K562 (cell line): ENCODE results near the gene HPF1. TPM values are rescaled to one million over a fixed set of nuclear protein-coding genes. Genes with fewer than 3 reads are reported as not detected.

Experiments used
- ATAC-seq: fragments of 200-7000 bp; cut with Tn5 transposase; 3 replicates; pipeline ENCODE4 v1.9.1; 2020; ENCODE audit warnings: moderate library complexity
- BruUV-seq: library from RNA; stranded (reverse); fragments of 400-500 nt; replicated peaks from 2 replicates; lab custom pipeline; 2021; lab: Mats Ljungman, UMichigan
- CTCF ChIA-PET: fragments of 300-600 bp; formaldehyde crosslinking; extraction: SDS; loops from one replicate; lab custom pipeline; 2021; ENCODE audit warnings: low intra/inter-chr PET ratio; lab: Yijun Ruan, JAX
- POLR2A ChIA-PET: fragments of 300-600, 350-650 bp; sonication (Branson Sonifier 250); formaldehyde crosslinking; extraction: SDS; loops from one replicate; lab custom pipeline; 2021; ENCODE audit warnings: antibody characterized with exemption, inconsistent platforms; lab: Yijun Ruan, JAX
- DNase-seq, 4 experiments: peaks; one replicate each; pipeline versions ENCODE4 v3.0.0 to v3.0.0-alpha.2; 2011 to 2018; ENCODE audit warnings: low spot score in 3 of 4, mixed read lengths in 3 of 4; ENCODE audit errors: extremely low read depth in 1 of 4
- FAIRE-seq: peaks from 2 replicates; lab custom pipeline; 2011; peaks lifted over from hg19 to GRCh38; lab: Jason Lieb, UNC
- H2AFZ ChIP-seq: 2 replicates; pipeline ENCODE4 v1.6.0; 2011; ENCODE audit warnings: low read depth, low read length, control low read depth, inconsistent platforms
- H3K27ac ChIP-seq: fragments of 200-600 bp; 3 replicates; pipeline ENCODE4 v1.8.0; 2011; ENCODE audit warnings: low read depth, mild to moderate bottlenecking, control low read depth, inconsistent platforms, low read length, moderate library complexity, mixed read lengths; ENCODE audit errors: extremely low read depth
- H3K27me3 ChIP-seq, 2 experiments: fragments of 300-600 bp in 1 of 2; 2 replicates in 1 of 2; 3 replicates in 1 of 2; pipeline versions ENCODE4 v1.6.0 to v1.8.0; 2011; ENCODE audit warnings: inconsistent platforms in 2 of 2, low read length in 2 of 2, mild to moderate bottlenecking in 1 of 2, mixed read lengths in 1 of 2, moderate library complexity in 1 of 2; ENCODE audit not compliant: control insufficient read depth in 2 of 2, insufficient read depth in 2 of 2
- H3K36me3 ChIP-seq: fragments of 300-600 bp; 3 replicates; pipeline ENCODE4 v1.8.0; 2011; ENCODE audit warnings: mild to moderate bottlenecking, low read length, inconsistent platforms; ENCODE audit not compliant: control insufficient read depth, insufficient read depth
- H3K4me1 ChIP-seq, 2 experiments: fragments of 200-600 bp in 1 of 2; replicated peaks in 1 of 2; 2 replicates in 1 of 2; 3 replicates in 1 of 2; pipeline versions ENCODE4 v1.5.1 to v1.8.0; 2011; ENCODE audit warnings: inconsistent platforms in 2 of 2, low read length in 2 of 2, mild to moderate bottlenecking in 1 of 2, mixed read lengths in 1 of 2, moderate library complexity in 1 of 2; ENCODE audit not compliant: control insufficient read depth in 2 of 2, insufficient read depth in 2 of 2
- H3K4me2 ChIP-seq: 2 replicates; pipeline ENCODE4 v1.6.1; 2011; ENCODE audit warnings: low read length, control low read depth, inconsistent platforms, mixed read lengths; ENCODE audit not compliant: insufficient read depth
- H3K4me3 ChIP-seq: fragments of 200-600 bp; sonication (generic), shearing (Covaris generic); 2 replicates; pipeline ENCODE4 v1.5.1; 2016; ENCODE audit warnings: control low read depth, inconsistent platforms
- H3K79me2 ChIP-seq: fragments of 200-600 bp; 3 replicates; pipeline ENCODE4 v1.8.0; 2011; ENCODE audit warnings: low read length, inconsistent platforms; ENCODE audit not compliant: control insufficient read depth, insufficient read depth
- H3K9ac ChIP-seq, 2 experiments: 2 replicates each; pipeline versions ENCODE4 v1.6.0 to v1.6.1; 2011; ENCODE audit warnings: low read depth in 2 of 2, low read length in 2 of 2, control low read depth in 1 of 2, inconsistent platforms in 1 of 2, mild to moderate bottlenecking in 1 of 2, mixed read lengths in 1 of 2; ENCODE audit not compliant: insufficient read depth in 1 of 2
- H3K9me1 ChIP-seq: one replicate; pipeline ENCODE4 v1.6.0; 2011; ENCODE audit warnings: inconsistent platforms, mild to moderate bottlenecking, low read length, moderate library complexity; ENCODE audit not compliant: control insufficient read depth, insufficient read depth
- H3K9me3 ChIP-seq: replicated peaks from 2 replicates; pipeline ENCODE4 v1.5.1; 2011; ENCODE audit warnings: low read depth, low read length, inconsistent platforms; ENCODE audit not compliant: control insufficient read depth, insufficient read depth
- H4K20me1 ChIP-seq: replicated peaks from 2 replicates; pipeline ENCODE4 v1.6.1; 2011; ENCODE audit warnings: low read length, inconsistent platforms, mixed read lengths; ENCODE audit not compliant: control insufficient read depth, insufficient read depth
- ADNP ChIP-seq: fragments of 200-800 bp; sonication (Bioruptor generic); IDR thresholded peaks from 2 replicates; pipeline ENCODE4 v1.6.1; 2016; ENCODE audit warnings: missing genetic modification characterization, missing compliant biosample characterization
- CC2D1A ChIP-seq: fragments of 450-650 bp; IDR thresholded peaks from 2 replicates; pipeline ENCODE4 v1.6.1; 2017; ENCODE audit warnings: mild to moderate bottlenecking
- CTCF ChIP-seq, 3 experiments: IDR thresholded peaks in 2 of 3; conservative IDR thresholded peaks in 1 of 3; 2 replicates each; pipeline ENCODE4 v1.5.1; 2011 to 2012; ENCODE audit warnings: low read length in 3 of 3, mild to moderate bottlenecking in 3 of 3, control low read depth in 2 of 3, improper control_type of control experiment in 1 of 3, inconsistent platforms in 1 of 3, low read depth in 1 of 3, mixed read lengths in 1 of 3, moderate library complexity in 1 of 3; ENCODE audit not compliant: insufficient read depth in 2 of 3
- HEY1 ChIP-seq: fragments of 250-450 bp; sonication (Bioruptor Pico); IDR thresholded peaks from 2 replicates; pipeline ENCODE4 v1.5.0; 2020; ENCODE audit warnings: mild to moderate bottlenecking, moderate library complexity, borderline replicate concordance
- HLTF ChIP-seq: fragments of 450-650 bp; IDR thresholded peaks from 2 replicates; pipeline ENCODE4 v1.6.1; 2016
- HNRNPH1 ChIP-seq: fragments of 200-400 bp; formaldehyde crosslinking; optimal IDR thresholded peaks from 2 replicates; pipeline ENCODE3; 2017; ENCODE audit warnings: low read depth, mild to moderate bottlenecking, low read length, moderate library complexity
- LARP7 ChIP-seq: fragments of 450-650 bp; IDR thresholded peaks from 2 replicates; pipeline ENCODE4 v1.6.1; 2016
- MAFK ChIP-seq: IDR thresholded peaks from 2 replicates; pipeline ENCODE4 v1.6.1; 2011; ENCODE audit warnings: low read length, improper control_type of control experiment
- MTA3 ChIP-seq: fragments of 450-650 bp; formaldehyde crosslinking; IDR thresholded peaks from 2 replicates; pipeline ENCODE4 v1.6.1; 2017; ENCODE audit warnings: mild to moderate bottlenecking, borderline replicate concordance
- NCOA6 ChIP-seq: fragments of 450-650 bp; IDR thresholded peaks from 2 replicates; pipeline ENCODE4 v1.6.1; 2017; ENCODE audit warnings: mild to moderate bottlenecking
- NR4A1 ChIP-seq, 2 experiments: fragments of 250-450 bp in 1 of 2; fragments of 450-650 bp in 1 of 2; sonication (Bioruptor Pico) in 1 of 2; IDR thresholded peaks; 2 replicates each; pipeline versions ENCODE4 v1.4.0 to v1.6.1; 2016 to 2020; ENCODE audit warnings: mild to moderate bottlenecking in 2 of 2, missing compliant biosample characterization in 1 of 2, missing genetic modification characterization in 1 of 2, moderate library complexity in 1 of 2
- PCBP1 ChIP-seq: fragments of 200-400 bp; formaldehyde crosslinking; IDR thresholded peaks from 2 replicates; pipeline ENCODE4 v1.6.1; 2018; ENCODE audit warnings: mild to moderate bottlenecking, low read depth, low read length; ENCODE audit not compliant: poor library complexity, severe bottlenecking
- PRPF4 ChIP-seq: fragments of 200-400 bp; formaldehyde crosslinking; IDR thresholded peaks from one replicate; pipeline ENCODE4 v1.6.1; 2017; ENCODE audit warnings: low read length, low read depth, mild to moderate bottlenecking; ENCODE audit not compliant: insufficient read depth, poor library complexity, severe bottlenecking
- SMC3 ChIP-seq: conservative IDR thresholded peaks from 2 replicates; pipeline ENCODE4 v1.6.1; 2011; ENCODE audit warnings: low read depth, low read length, improper control_type of control experiment; ENCODE audit not compliant: insufficient read depth
- SNAPC5 ChIP-seq: fragments of 250-450 bp; sonication (Bioruptor Pico); IDR thresholded peaks from 2 replicates; pipeline ENCODE4 v1.8.0; 2021; ENCODE audit warnings: moderate library complexity, mild to moderate bottlenecking, inconsistent platforms
- TGIF2 ChIP-seq: sonication (generic); formaldehyde crosslinking; IDR thresholded peaks from 2 replicates; pipeline ENCODE4 v1.8.1; 2022; ENCODE audit warnings: mild to moderate bottlenecking, missing genetic modification reagents, moderate library complexity
- ZC3H8 ChIP-seq: fragments of 450-650 bp; IDR thresholded peaks from 2 replicates; pipeline ENCODE4 v1.6.1; 2017
- ZNF512 ChIP-seq: IDR thresholded peaks from 2 replicates; pipeline ENCODE4 v1.6.1; 2016; ENCODE audit warnings: missing genetic modification characterization, missing compliant biosample characterization
- ZNF644 ChIP-seq: fragments of 200-800 bp; sonication (Bioruptor generic); IDR thresholded peaks from 2 replicates; pipeline ENCODE4 v1.6.1; 2016; ENCODE audit warnings: low read depth, missing genetic modification characterization, missing compliant biosample characterization
- WGBS: fragments of 100-300 bp; shearing (Covaris generic); methylation state at CpG from one replicate; pipeline ENCODE4 v1.1.6; 2016; ENCODE audit warnings: low coverage, mixed read lengths; ENCODE audit not compliant: insufficient coverage; ENCODE audit errors: missing lambda C conversion rate; 5-methylcytosine and 5-hydroxymethylcytosine counted together
- in situ Hi-C: fragments of 300-500 bp; cut with MboI; formaldehyde crosslinking; loops from 4 replicates; pipeline ENCODE4 v1.15.0; 2018; ENCODE audit warnings: inconsistent platforms, mixed read lengths
- intact Hi-C: fragments of 100-400 bp; cut with micrococcal nuclease; formaldehyde crosslinking; loops from 2 replicates; pipeline ENCODE4 v1.14.2; 2022
- polyA plus RNA-seq, 8 experiments: library from polyadenylated mRNA; depleted of rRNA in 4 of 8; stranded (reverse) in 5 of 8; unstranded in 3 of 8; fragments of >200 nt; fragmentation: Nextera tagmentation in 2 of 8; fragmentation: Illumina TruSeq in 1 of 8; extraction: Ambion mirVana in 2 of 8; extraction: Trizol in 1 of 8; gene quantifications; 2 replicates each; pipeline versions ENCODE4 v1.2.1 to v1.2.3, GENCODE V29; 2011 to 2014; ENCODE audit warnings: inconsistent platforms in 1 of 8, missing spikeins in 1 of 8
- total RNA-seq, 7 experiments: library from RNA; depleted of rRNA in 6 of 7; stranded (reverse); fragments of >200 nt in 6 of 7; fragmentation: Illumina TruSeq in 2 of 7; extraction: Trizol in 2 of 7; gene quantifications; 2 replicates each; pipeline versions ENCODE4 v1.2.1 to v1.2.3, GENCODE V29; 2011 to 2021; ENCODE audit warnings: low replicate concordance in 1 of 7

The HPF1 gene
- total and polyA plus RNA-seq, 9 of the 15 experiments (the other 6 are each of a cell fraction or from before 2014, with no cell fraction given) = 21.2 to 89.4 (median 35.2) TPM

GRCh38 chr4:169791527-169792156, 33.9 kb upstream of the HPF1 start:
- Histone ChIP-seq H3K9ac (0 out of 4 replicates have a peak overlapping the region, but pooled peaks of 1 of the 2 experiments have one; percentile 67), H3K27me3 (peaks cover 11 to 14% of the 10 kb centered on the region in 2 experiments; a peak in 4 of 5 replicates), H4K20me1 (no peaks in the 10 kb centered on the region), H2AFZ (peak overlapping the region; percentile 75), H3K36me3 (no peaks in the 10 kb centered on the region), H3K4me3 (no peak overlapping the region), H3K4me2 (peak overlapping the region; percentile 48), H3K27ac (no peak overlapping the region), H3K9me1 (no peaks in the 10 kb centered on the region), H3K79me2 (no peaks in the 10 kb centered on the region), H3K9me3 (no peaks in the 10 kb centered on the region), H3K4me1 (peaks cover 0 to 4% of the 10 kb centered on the region in 2 experiments; a peak in 1 of 5 replicates)
- ChIA-PET CTCF (no interaction called here), POLR2A (no interaction called here)
- peak; percentile 68 for FAIRE-seq
- 7% methylated on average over 29 of the region's 29 CpGs for WGBS
- peak; percentile 93 for ATAC-seq
- DNase-seq = peak; percentile 11 to 53 (median 27)
- intact Hi-C loops (loop anchor here (1.0 to 10.0 kb wide), 2 partner anchors 178 to 767 kb away; no protein-coding TSS in a partner anchor), in situ Hi-C loops (loop anchor here (5.0 kb wide), 1 partner anchor 86 kb away; no protein-coding TSS in a partner anchor)
- no TSS peak for BruUV-seq
- TF ChIP-seq NR4A1 (CRISPR knock-in tag; IDR thresholded peaks at IDR 0.05) (no peak), NR4A1 (tag; IDR thresholded peaks at IDR 0.05) (no peak), HEY1 (CRISPR knock-in tag) (no peak), CTCF (IDR thresholded peaks at IDR 0.05 in 2 of 3, conservative IDR thresholded peaks at IDR 0.05 in 1 of 3; ENCODE audit: insufficient read depth in 2 of 3, low read depth in 1 of 3, low read length in 3 of 3) (peak; percentile 49 to 57 (median 54); a peak in 5 of 6 replicates), PRPF4 (no peak), PCBP1 (no peak), HNRNPH1 (no peak), MAFK (peak; percentile 70), SNAPC5 (no peak), MTA3 (no peak), SMC3 (peak; percentile 25; the same call in 1 of the 2 replicates), ZNF644 (tag) (no peak), HLTF (no peak), ZNF512 (tag) (peak; percentile 69; the same call in 1 of the 2 replicates), LARP7 (no peak), ZC3H8 (no peak), NCOA6 (no peak), TGIF2 (CRISPR knock-in tag) (no peak), CC2D1A (no peak), ADNP (tag) (no peak)
